GM06990 (cell line): Measurements from ENCODE around the gene LY86.

Experiments used
- DNase-seq: peaks from one replicate; pipeline ENCODE4 v3.0.0-alpha.2; 2011; ENCODE audit not compliant: insufficient read length; ENCODE audit errors: extremely low read depth
- H3K27me3 ChIP-seq: replicated peaks from 2 replicates; pipeline ENCODE4 v1.6.0; 2011; ENCODE audit warnings: low read length; ENCODE audit not compliant: control insufficient read depth, insufficient read depth
- H3K36me3 ChIP-seq: 2 replicates; pipeline ENCODE4 v1.5.1; 2011; ENCODE audit warnings: low read length; ENCODE audit not compliant: control insufficient read depth, insufficient read depth
- H3K4me3 ChIP-seq: replicated peaks from 2 replicates; pipeline ENCODE4 v1.5.1; 2011; ENCODE audit warnings: low read depth, mild to moderate bottlenecking, control low read depth, low read length
- CTCF ChIP-seq: IDR thresholded peaks from 2 replicates; pipeline ENCODE4 v1.5.1; 2011; ENCODE audit warnings: low read length, control low read depth, mild to moderate bottlenecking, inconsistent platforms; ENCODE audit not compliant: insufficient read depth, poor library complexity, severe bottlenecking

The LY86 gene

DNA sequence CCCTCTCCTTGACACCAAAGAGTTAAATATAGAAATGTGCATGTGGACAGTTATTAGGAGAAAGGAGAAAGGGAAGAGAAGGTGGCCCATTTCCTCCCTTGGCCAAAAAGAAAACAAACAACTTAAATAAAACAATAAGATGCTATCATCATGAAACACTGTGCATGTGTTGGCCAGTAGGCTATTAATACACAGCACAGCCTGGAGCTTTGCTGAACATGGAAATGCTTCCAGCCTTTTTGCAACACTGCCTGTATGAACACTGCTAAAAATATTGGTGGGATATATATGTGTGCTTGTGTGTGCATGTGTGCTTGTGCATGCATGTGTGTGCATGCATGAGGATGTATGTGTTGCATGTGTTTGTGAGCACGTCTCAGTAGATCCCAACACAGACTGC, 100.4 kb downstream of the LY86 start:
- Histone ChIP-seq H3K4me3 (no peak overlapping the region), H3K27me3 (no peaks in the 10 kb centered on the region), H3K36me3 (no peaks in the 10 kb centered on the region)
- DNase-seq: no peak
- TF ChIP-seq CTCF: no peak

DNA sequence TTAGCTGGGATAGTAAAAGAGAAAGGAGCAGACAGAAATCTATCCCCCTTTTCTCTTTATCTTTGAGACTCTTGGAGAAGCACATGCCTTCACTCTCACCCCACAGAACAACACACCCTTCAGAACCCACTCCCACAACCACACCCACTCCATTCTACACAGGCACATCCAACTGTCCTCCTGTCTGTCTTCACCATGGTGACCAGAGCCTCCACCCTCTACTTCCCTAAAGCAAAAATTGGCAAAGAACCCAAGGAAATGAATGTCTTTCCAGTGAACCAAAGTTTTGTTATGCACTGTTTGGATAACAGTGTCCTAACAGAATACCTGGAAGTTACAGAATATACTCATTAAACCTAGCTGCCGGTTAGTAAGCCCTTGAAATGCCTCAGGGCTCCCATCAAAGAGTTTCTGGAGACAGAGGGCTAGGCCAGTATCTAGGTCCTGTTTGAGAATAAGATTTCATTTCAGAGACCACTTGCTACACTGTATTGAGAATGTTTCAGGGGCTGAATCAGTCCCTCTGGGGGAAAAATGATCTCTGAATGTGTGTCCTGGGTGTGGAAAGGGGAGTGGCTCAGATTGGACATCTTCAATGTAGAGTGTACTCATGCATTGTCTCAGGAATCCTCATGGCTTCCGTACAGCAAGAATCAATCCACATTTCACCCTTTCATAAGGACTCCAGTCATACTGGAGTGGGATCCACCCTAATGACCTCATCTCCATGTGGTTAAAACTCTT, 101.1 kb downstream of the LY86 start:
- DNase-seq: no peak
- no peak overlapping the region for H3K4me3 ChIP-seq
- H3K27me3 ChIP-seq: no peaks in the 10 kb centered on the region
- TF ChIP-seq CTCF: no peak
- H3K36me3 ChIP-seq: no peaks in the 10 kb centered on the region

DNA sequence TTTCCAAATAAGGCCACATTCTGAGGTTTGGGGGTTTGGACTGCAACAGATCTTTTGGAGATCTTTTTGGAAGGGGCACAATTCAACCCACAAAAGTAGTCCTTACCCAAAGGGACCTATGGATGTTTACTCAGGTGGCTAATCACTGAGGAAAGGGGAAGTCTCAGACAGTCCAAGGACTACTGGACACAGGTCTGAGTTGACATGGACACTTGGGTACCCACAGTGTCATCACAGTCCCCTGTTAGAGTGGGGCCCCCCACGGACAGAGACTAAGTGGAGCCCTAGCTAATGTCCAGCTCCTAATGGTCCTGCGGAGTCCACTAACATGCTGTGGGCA, 101.6 kb downstream of the LY86 start:
- no peak for TF ChIP-seq CTCF
- H3K27me3 ChIP-seq: no peaks in the 10 kb centered on the region
- no peak overlapping the region for H3K4me3 ChIP-seq
- no peaks in the 10 kb centered on the region for H3K36me3 ChIP-seq
- DNase-seq: no peak

GRCh38 chr6:6694368-6694780, 105.9 kb downstream of the LY86 start:
- no peak for DNase-seq
- peak; percentile 36 for TF ChIP-seq CTCF
- H3K36me3 ChIP-seq: no peaks in the 10 kb centered on the region
- no peaks in the 10 kb centered on the region for H3K27me3 ChIP-seq
- no peak overlapping the region for H3K4me3 ChIP-seq

DNA sequence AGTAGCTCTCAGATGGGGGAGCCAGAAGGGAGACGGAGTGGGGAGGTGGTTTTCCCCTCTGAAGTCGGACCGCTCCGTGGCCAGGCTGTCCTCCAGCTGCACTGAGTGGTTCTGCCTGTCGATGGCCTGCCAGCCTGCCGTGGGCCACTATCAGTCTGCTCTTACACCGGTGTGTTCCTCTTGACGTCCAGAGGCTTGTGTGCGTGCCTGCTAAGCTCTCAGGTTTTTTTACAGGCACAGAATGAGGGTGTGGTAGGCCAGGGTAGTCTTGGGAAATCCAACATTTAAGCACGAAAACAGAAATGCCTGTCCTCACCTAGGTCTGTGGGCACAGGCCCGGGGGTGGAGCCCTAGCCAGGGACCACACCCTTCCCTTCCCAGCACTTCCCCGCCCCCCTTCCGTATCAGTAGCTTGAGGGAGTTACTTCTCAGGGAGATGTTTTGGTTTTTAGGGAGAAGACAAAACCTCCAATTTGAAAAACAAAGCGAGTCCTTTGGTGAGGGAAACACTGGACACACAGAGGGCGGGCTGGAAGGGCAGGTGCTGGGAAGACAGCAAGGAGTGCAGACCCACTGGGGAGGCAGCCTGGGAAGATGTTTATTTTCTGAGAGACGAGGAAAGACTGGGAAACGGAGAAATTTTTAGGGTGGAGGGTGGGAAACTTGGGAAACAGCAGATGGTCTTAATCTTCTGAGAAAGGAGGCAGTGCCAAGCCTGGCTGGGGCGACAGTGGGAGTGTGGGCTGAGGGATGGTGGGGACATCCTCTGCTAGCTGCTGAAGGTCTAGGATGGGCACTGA, 106.5 kb downstream of the LY86 start:
- TF ChIP-seq CTCF: no peak
- H3K36me3 ChIP-seq: no peaks in the 10 kb centered on the region
- H3K4me3 ChIP-seq: no peak overlapping the region
- H3K27me3 ChIP-seq: no peaks in the 10 kb centered on the region
- DNase-seq: no peak
